ENCODE results near the gene PCDHGA8.
A peak's percentile ranks its signal among the peaks of the same experiment; 100 is the strongest.
"Not testable (repeated sequence)": the region's sequence is repeated elsewhere in the genome, so short reads cannot be mapped to it uniquely, and the experiment has no call there.

PCDHGA8 gene

GRCh38 chr5:141371572-141372475 lies 20.6 kb upstream of the PCDHGA8 start:
- no peak for DNase-seq (ENCODE audit: low read depth, low spot score)

GRCh38 chr5:141373673-141374317 lies 18.6 kb upstream of the PCDHGA8 start, which contains the start of gene PCDHGA6:
Gene PCDHGA6, plus strand, starts transcription at chr5:141373891. Its CDS starts 193 bp downstream, at chr5:141374084.
- peak; percentile 36 for DNase-seq (ENCODE audit: low read depth, low spot score)

- no peak for DNase-seq (ENCODE audit: low read depth, low spot score)
Observed at GRCh38 chr5:141374627-141375026, 17.8 kb upstream of the PCDHGA8 start.

GRCh38 chr5:141375444-141376155 lies 16.8 kb upstream of the PCDHGA8 start:
- DNase-seq (ENCODE audit: low read depth, low spot score) = not testable (repeated sequence)

GRCh38 chr5:141382469-141383294 lies 9.8 kb upstream of the PCDHGA8 start, which contains the start of gene PCDHGA7:
Gene PCDHGA7, plus strand, starts transcription at chr5:141382742. Its CDS starts 158 bp downstream, at chr5:141382900.
- peak; percentile 51 for DNase-seq (ENCODE audit: low read depth, low spot score)

GRCh38 chr5:141383345-141383744 lies 9.1 kb upstream of the PCDHGA8 start:
- DNase-seq (ENCODE audit: low read depth, low spot score) = no peak

- DNase-seq (ENCODE audit: low read depth, low spot score) = no peak
Observed at GRCh38 chr5:141384471-141385267, 7.8 kb upstream of the PCDHGA8 start.

GRCh38 chr5:141387557-141388311 lies 4.7 kb upstream of the PCDHGA8 start, which contains the start of gene PCDHGB4:
Gene PCDHGB4, plus strand, starts transcription at chr5:141387698. Its CDS starts 187 bp downstream, at chr5:141387885.
- peak; percentile 62 for DNase-seq (ENCODE audit: low read depth, low spot score)

GRCh38 chr5:141388661-141389060 lies 3.8 kb upstream of the PCDHGA8 start:
- DNase-seq (ENCODE audit: low read depth, low spot score) = no peak

- DNase-seq (ENCODE audit: low read depth, low spot score) = no peak
Observed at GRCh38 chr5:141389153-141390042, 3.0 kb upstream of the PCDHGA8 start.

- DNase-seq (ENCODE audit: low read depth, low spot score) = no peak
Observed at GRCh38 chr5:141393267-141393666, 834 bp downstream of the PCDHGA8 start.

GRCh38 chr5:141394401-141395187 lies 2.2 kb downstream of the PCDHGA8 start:
- DNase-seq (ENCODE audit: low read depth, low spot score) = not testable (repeated sequence)

GRCh38 chr5:141397756-141398551 lies 5.5 kb downstream of the PCDHGA8 start, which contains the start of gene PCDHGB5:
Gene PCDHGB5, plus strand, starts transcription at chr5:141397947. Its CDS starts 181 bp downstream, at chr5:141398128.
- DNase-seq (ENCODE audit: low read depth, low spot score) = peak; percentile 66

GRCh38 chr5:141398608-141399007 lies 6.2 kb downstream of the PCDHGA8 start:
- DNase-seq (ENCODE audit: low read depth, low spot score) = no peak

GRCh38 chr5:141399555-141400258 lies 7.3 kb downstream of the PCDHGA8 start:
- no peak for DNase-seq (ENCODE audit: low read depth, low spot score)
